Thyroid gland (tissue), 4 donors: ENCODE data around the gene WASL.

Source experiments
- POLR2A ChIP-seq, 2 donors: fragments of 450-650 bp; IDR thresholded peaks; one replicate each; pipeline ENCODE4 v1.6.1; 2017; ENCODE audit warnings: antibody characterized with exemption in 2 of 2, mild to moderate bottlenecking in 2 of 2, moderate library complexity in 1 of 2
- TF ChIP-seq, protein P1 (sequence below), 6 experiments: fragments of 200-600 bp in 3 of 6; fragments of 450-650 bp in 3 of 6; sonication (generic) in 3 of 6; IDR thresholded peaks; one replicate each; pipeline ENCODE4 v1.5.1; 2016 to 2019; ENCODE audit warnings: antibody characterized with exemption in 6 of 6, mild to moderate bottlenecking in 2 of 6, inconsistent platforms in 1 of 6, moderate library complexity in 1 of 6

DNA sequence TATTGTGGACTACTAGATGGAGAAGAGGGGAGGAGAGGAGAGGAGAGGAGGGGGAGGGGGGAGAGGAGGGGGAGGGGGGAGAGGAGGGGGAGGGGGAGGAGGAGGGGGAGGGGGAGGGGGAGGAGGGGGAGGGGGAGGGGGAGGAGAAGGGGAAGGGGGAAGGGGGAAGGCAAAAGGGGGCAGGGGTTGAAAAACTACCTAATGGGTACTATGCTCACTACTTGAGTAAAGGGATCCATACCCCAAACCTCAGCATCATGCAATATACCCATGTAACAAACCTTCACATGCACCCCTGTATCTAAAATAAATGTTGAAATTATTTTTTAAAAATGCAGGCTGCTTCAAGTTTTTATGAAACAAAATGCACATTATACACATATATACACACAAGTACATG, 108.2 kb downstream of the WASL start:
- TF ChIP-seq, protein P1, sequence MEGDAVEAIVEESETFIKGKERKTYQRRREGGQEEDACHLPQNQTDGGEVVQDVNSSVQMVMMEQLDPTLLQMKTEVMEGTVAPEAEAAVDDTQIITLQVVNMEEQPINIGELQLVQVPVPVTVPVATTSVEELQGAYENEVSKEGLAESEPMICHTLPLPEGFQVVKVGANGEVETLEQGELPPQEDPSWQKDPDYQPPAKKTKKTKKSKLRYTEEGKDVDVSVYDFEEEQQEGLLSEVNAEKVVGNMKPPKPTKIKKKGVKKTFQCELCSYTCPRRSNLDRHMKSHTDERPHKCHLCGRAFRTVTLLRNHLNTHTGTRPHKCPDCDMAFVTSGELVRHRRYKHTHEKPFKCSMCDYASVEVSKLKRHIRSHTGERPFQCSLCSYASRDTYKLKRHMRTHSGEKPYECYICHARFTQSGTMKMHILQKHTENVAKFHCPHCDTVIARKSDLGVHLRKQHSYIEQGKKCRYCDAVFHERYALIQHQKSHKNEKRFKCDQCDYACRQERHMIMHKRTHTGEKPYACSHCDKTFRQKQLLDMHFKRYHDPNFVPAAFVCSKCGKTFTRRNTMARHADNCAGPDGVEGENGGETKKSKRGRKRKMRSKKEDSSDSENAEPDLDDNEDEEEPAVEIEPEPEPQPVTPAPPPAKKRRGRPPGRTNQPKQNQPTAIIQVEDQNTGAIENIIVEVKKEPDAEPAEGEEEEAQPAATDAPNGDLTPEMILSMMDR (IDR thresholded peaks at IDR 0.05), result no peak
- TF ChIP-seq POLR2A (IDR thresholded peaks at IDR 0.05), result no peak
